HG03439 (cell line): ENCODE data around the gene ZNF664.

Experiments
- ATAC-seq: cut with Tn5 transposase; IDR thresholded peaks from one replicate; pipeline ENCODE4 v1.9.1; 2021; ENCODE audit warnings: mild to moderate bottlenecking, moderate library complexity; ENCODE audit not compliant: unreplicated experiment

ZNF664 gene

GRCh38 chr12:124006846-124007713 is 34.1 kb downstream of the ZNF664 start:
- ATAC-seq = no peak

GRCh38 chr12:124007826-124008570 is 35.0 kb downstream of the ZNF664 start:
- no peak for ATAC-seq

GRCh38 chr12:124008595-124008994 is 35.6 kb downstream of the ZNF664 start:
- no peak for ATAC-seq

- no peak for ATAC-seq
Observed at GRCh38 chr12:124009781-124010180, 36.8 kb downstream of the ZNF664 start.

GRCh38 chr12:124010687-124011086 is 37.7 kb downstream of the ZNF664 start:
- no peak for ATAC-seq

- no peak for ATAC-seq
Observed at GRCh38 chr12:124011435-124012115, 38.6 kb downstream of the ZNF664 start.

GRCh38 chr12:124013073-124013472 is 40.1 kb downstream of the ZNF664 start:
- ATAC-seq = no peak

- no peak for ATAC-seq
Observed at GRCh38 chr12:124015494-124016461, 42.8 kb downstream of the ZNF664 start.

GRCh38 chr12:124017064-124017463 is 44.0 kb downstream of the ZNF664 start:
- ATAC-seq = no peak

- ATAC-seq = no peak
Observed at GRCh38 chr12:124018539-124018938, 45.5 kb downstream of the ZNF664 start.

- no peak for ATAC-seq
Observed at GRCh38 chr12:124019115-124019514, 46.1 kb downstream of the ZNF664 start.

- ATAC-seq = no peak
Observed at GRCh38 chr12:124020514-124020949, 47.5 kb downstream of the ZNF664 start.

GRCh38 chr12:124021007-124021406 is 48.0 kb downstream of the ZNF664 start:
- ATAC-seq = no peak

- ATAC-seq = no peak
Observed at GRCh38 chr12:124022161-124022560, 49.1 kb downstream of the ZNF664 start.

- no peak for ATAC-seq
Observed at GRCh38 chr12:124024263-124024678, 51.3 kb downstream of the ZNF664 start.

- ATAC-seq = no peak
Observed at GRCh38 chr12:124024776-124025175, 51.8 kb downstream of the ZNF664 start.

GRCh38 chr12:124025661-124026060 is 52.6 kb downstream of the ZNF664 start:
- ATAC-seq = no peak

GRCh38 chr12:124026755-124027745 is 54.0 kb downstream of the ZNF664 start:
- ATAC-seq = no peak
